C4-2B (cell line): ENCODE results near the gene GABRB1.

ENCODE experiments used
- H3K27ac ChIP-seq: fragments of 450-650 bp; 2 replicates; pipeline ENCODE4 v1.5.1; 2017
- ZFX ChIP-seq: fragments of 450-650 bp; IDR thresholded peaks from 2 replicates; pipeline ENCODE4 v1.6.1; 2017
- TF ChIP-seq, protein P1 (sequence below): fragments of 450-650 bp; conservative IDR thresholded peaks from 2 replicates; pipeline ENCODE4 v1.5.1; 2017; ENCODE audit warnings: mild to moderate bottlenecking

Gene GABRB1

DNA sequence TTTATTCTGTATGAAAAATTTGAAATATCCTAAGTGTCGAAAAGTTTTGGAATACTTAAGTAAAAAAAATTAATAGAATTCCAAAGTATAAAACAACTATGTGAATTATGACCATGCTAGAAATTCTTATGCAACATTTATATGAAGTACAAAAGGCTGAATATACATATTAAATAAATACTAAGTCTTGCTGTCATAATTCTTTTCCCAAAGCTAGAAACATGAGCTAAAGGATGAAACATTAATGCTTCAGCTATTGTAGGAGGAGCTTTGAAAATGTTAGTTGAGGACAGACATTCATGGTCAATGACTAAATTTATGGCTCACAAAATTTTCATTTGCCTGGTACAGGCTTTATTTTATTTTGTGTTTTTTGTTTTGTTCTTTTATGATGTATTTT, 207.3 kb downstream of the GABRB1 start:
- H3K27ac ChIP-seq, result no peak overlapping the region
- TF ChIP-seq, protein P1, sequence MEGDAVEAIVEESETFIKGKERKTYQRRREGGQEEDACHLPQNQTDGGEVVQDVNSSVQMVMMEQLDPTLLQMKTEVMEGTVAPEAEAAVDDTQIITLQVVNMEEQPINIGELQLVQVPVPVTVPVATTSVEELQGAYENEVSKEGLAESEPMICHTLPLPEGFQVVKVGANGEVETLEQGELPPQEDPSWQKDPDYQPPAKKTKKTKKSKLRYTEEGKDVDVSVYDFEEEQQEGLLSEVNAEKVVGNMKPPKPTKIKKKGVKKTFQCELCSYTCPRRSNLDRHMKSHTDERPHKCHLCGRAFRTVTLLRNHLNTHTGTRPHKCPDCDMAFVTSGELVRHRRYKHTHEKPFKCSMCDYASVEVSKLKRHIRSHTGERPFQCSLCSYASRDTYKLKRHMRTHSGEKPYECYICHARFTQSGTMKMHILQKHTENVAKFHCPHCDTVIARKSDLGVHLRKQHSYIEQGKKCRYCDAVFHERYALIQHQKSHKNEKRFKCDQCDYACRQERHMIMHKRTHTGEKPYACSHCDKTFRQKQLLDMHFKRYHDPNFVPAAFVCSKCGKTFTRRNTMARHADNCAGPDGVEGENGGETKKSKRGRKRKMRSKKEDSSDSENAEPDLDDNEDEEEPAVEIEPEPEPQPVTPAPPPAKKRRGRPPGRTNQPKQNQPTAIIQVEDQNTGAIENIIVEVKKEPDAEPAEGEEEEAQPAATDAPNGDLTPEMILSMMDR, result no peak
- TF ChIP-seq ZFX, result no peak

DNA sequence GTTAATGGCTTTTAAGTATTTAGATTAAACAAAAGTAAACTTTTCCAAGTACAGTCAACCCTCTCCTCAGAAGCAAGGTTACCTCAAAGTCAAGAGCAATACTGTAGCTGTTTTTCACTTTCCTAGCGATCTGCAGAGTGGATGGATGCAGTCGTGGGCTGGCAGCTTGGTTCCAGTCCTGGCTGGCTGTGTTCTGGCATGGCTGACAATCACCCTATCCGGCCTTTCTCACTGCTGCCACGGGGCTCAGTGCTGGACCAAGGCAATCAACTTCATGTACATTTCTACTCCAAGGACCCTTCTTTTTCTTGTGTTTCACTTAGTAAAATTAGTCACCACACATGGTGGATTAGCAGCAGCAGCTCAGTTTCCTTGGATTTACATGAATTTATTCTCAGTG, 208.3 kb downstream of the GABRB1 start:
- H3K27ac ChIP-seq, result no peak overlapping the region
- TF ChIP-seq, protein P1, result no peak
- TF ChIP-seq ZFX, result no peak

- no peak overlapping the region for H3K27ac ChIP-seq
- TF ChIP-seq, protein P1, result no peak
- no peak for TF ChIP-seq ZFX
Measured at GRCh38 chr4:47251348-47252135, 220.2 kb downstream of the GABRB1 start.

DNA sequence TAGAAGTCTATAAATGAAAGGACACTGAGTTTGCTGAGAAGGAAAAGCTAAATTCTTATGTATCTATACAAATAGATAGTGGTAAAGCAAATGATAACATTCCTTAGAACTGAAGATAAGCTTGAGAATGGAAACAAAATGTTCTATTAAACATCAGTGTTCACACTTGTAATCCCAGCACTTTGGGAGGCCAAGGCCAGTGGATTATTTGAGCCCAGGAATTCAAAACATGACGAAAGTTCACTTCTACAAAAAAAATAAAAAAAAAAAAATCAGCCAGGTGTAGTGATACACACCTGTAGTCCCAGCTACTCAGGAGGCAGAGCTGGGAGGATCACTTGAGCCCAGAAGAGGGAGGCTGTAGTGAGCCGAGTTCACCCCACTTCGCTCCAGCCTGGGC, 232.4 kb downstream of the GABRB1 start:
- TF ChIP-seq, protein P1, result no peak
- TF ChIP-seq ZFX, result no peak
- no peak overlapping the region for H3K27ac ChIP-seq

DNA sequence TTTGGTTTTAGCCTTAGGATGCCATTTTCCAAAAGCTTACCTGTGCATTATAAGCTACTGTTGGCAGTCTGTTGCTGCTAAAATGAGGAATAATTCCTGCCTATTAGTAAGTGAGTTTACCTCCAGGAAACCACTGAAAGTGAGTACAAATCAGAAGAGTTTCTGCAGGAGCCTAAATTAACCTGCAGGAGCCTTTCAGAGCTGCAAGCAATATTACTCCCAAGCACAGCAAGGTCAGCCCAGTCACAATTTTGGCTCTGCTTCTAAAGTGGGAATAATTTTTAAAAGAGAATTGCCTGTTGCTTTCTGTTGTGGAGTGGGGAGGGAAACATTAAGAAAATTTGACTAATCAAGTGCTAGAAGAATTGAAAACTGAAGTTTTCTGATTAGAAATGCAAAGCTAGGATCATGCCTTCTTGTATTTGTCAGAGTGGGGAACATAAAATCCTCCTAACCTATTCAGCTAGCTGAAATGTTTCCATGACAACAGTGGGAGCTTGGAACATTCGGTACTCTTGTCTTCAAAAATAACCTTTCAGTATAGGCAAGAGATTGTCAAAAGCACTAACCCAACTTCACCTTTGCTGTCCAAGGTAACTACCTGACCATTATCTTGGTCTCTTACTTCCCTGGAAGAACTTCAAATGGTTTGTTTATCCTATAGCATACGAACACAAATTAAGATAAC, 239.0 kb downstream of the GABRB1 start:
- H3K27ac ChIP-seq, result no peak overlapping the region
- TF ChIP-seq, protein P1, result no peak
- TF ChIP-seq ZFX, result no peak

- TF ChIP-seq, protein P1, result no peak
- TF ChIP-seq ZFX, result no peak
- H3K27ac ChIP-seq, result no peak overlapping the region
Measured at GRCh38 chr4:47271291-47271690, 239.9 kb downstream of the GABRB1 start.

- no peak overlapping the region for H3K27ac ChIP-seq
- no peak for TF ChIP-seq ZFX
- TF ChIP-seq, protein P1, result no peak
Measured at GRCh38 chr4:47274901-47275300, 243.5 kb downstream of the GABRB1 start.
